K562 (cell line): Measurements from ENCODE around the gene HAUS5. TPM values are rescaled to one million over a fixed set of nuclear protein-coding genes. Genes with fewer than 3 reads are reported as not detected.

ENCODE experiments used
- BCOR ChIP-seq: fragments of 450-650 bp; IDR thresholded peaks from 2 replicates; pipeline ENCODE4 v1.6.1; 2016
- ZNF318 ChIP-seq, 2 experiments: fragments of 450-650 bp; IDR thresholded peaks; 2 replicates each; pipeline ENCODE4 v1.6.1; 2016; ENCODE audit warnings: mild to moderate bottlenecking in 2 of 2, borderline replicate concordance in 1 of 2, low read depth in 1 of 2, moderate library complexity in 1 of 2
- polyA plus RNA-seq, 8 experiments: library from polyadenylated mRNA; depleted of rRNA in 4 of 8; stranded (reverse) in 5 of 8; unstranded in 3 of 8; fragments of >200 nt; fragmentation: Nextera tagmentation in 2 of 8; fragmentation: Illumina TruSeq in 1 of 8; extraction: Ambion mirVana in 2 of 8; extraction: Trizol in 1 of 8; gene quantifications; 2 replicates each; pipeline versions ENCODE4 v1.2.1 to v1.2.3, GENCODE V29; 2011 to 2014; ENCODE audit warnings: inconsistent platforms in 1 of 8, missing spikeins in 1 of 8
- total RNA-seq, 7 experiments: library from RNA; depleted of rRNA in 6 of 7; stranded (reverse); fragments of >200 nt in 6 of 7; fragmentation: Illumina TruSeq in 2 of 7; extraction: Trizol in 2 of 7; gene quantifications; 2 replicates each; pipeline versions ENCODE4 v1.2.1 to v1.2.3, GENCODE V29; 2011 to 2021; ENCODE audit warnings: low replicate concordance in 1 of 7

Gene HAUS5
- total and polyA plus RNA-seq, 9 of the 15 experiments (the other 6 are each of a cell fraction or from before 2014, with no cell fraction given) = 3.5 to 41.3 (median 14.2) TPM

DNA sequence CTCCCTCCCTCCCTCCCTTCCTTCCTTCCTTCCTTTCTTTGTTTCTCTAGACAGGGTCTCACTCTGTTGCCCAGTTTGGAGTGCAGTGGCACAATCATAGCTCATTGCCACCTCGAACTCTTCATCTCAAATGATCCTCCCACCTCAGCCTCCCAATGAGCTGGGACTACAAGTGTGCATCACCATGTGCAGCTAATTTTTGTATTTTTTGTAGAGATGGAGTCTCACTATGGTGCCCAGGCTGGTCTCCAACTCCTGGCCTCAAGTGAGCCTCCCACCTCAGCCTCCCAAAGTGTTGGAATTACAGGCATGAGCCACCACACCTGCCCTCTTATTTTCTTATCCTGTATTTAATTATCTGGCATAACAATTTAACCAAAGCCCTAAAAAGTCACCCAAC, 58.2 kb downstream of the HAUS5 start (continued):
- no peak for TF ChIP-seq ZNF318 (IDR thresholded peaks at IDR 0.05; ENCODE audit: borderline replicate concordance in 1 of 2, low read depth in 1 of 2)
- TF ChIP-seq BCOR = no peak
- TF ChIP-seq, all 486 proteins: peak for 0
